Measurements from ENCODE around the gene NMS.
"Not testable (repeated sequence)": the region's sequence is repeated elsewhere in the genome, so short reads cannot be mapped to it uniquely, and the experiment has no call there.

NMS gene

GRCh38 chr2:100470182-100470581, at the start of gene NMS:
TSS of gene NMS (plus strand) at chr2:100470482. CDS start at chr2:100470489, 7 bp downstream.
- DNase-seq: no peak

GRCh38 chr2:100422320-100423055, 47.8 kb upstream of the NMS start:
- DNase-seq: no peak

GRCh38 chr2:100423631-100424030, 46.7 kb upstream of the NMS start:
- no peak for DNase-seq

- no peak for DNase-seq
Measured at GRCh38 chr2:100424277-100424875, 45.9 kb upstream of the NMS start.

GRCh38 chr2:100425107-100425506, 45.2 kb upstream of the NMS start:
- no peak for DNase-seq

GRCh38 chr2:100425573-100426383, 44.5 kb upstream of the NMS start:
- no peak for DNase-seq

GRCh38 chr2:100426384-100426720, 43.9 kb upstream of the NMS start:
- no peak for DNase-seq

- no peak for DNase-seq
Measured at GRCh38 chr2:100427111-100427510, 43.2 kb upstream of the NMS start.

GRCh38 chr2:100427627-100428258, 42.5 kb upstream of the NMS start:
- peak; percentile 74 to 81 for DNase-seq

- DNase-seq: no peak
Measured at GRCh38 chr2:100429726-100430125, 40.6 kb upstream of the NMS start.

GRCh38 chr2:100437751-100438150, 32.5 kb upstream of the NMS start:
- DNase-seq: no peak

- no peak for DNase-seq
Measured at GRCh38 chr2:100446696-100447095, 23.6 kb upstream of the NMS start.

GRCh38 chr2:100451092-100451491, 19.2 kb upstream of the NMS start:
- DNase-seq: no peak

- no peak for DNase-seq
Measured at GRCh38 chr2:100451734-100452133, 18.5 kb upstream of the NMS start.

- no peak for DNase-seq
Measured at GRCh38 chr2:100453853-100454252, 16.4 kb upstream of the NMS start.

GRCh38 chr2:100456357-100456756, 13.9 kb upstream of the NMS start:
- not testable (repeated sequence) for DNase-seq

GRCh38 chr2:100460904-100461530, 9.3 kb upstream of the NMS start:
- DNase-seq: no peak

- peak; percentile 13 to 27 for DNase-seq
Measured at GRCh38 chr2:100470898-100471514, 724 bp downstream of the NMS start.

- DNase-seq: no peak
Measured at GRCh38 chr2:100476606-100477005, 6.3 kb downstream of the NMS start.

- peak in 1 of 2 experiments; percentile 6 for DNase-seq
Measured at GRCh38 chr2:100482741-100483140, 12.5 kb downstream of the NMS start.

GRCh38 chr2:100483895-100484294, 13.6 kb downstream of the NMS start:
- DNase-seq: no peak

- DNase-seq: no peak
Measured at GRCh38 chr2:100484390-100484789, 14.1 kb downstream of the NMS start.

Data from activated CD4-positive, alpha-beta T cell treated with anti-CD3 and anti-CD28 coated beads, Interleukin-2, amount 50 U/mL, for 48 hours (primary cell).